Mononuclear cell (primary cell): ENCODE data around the gene TTC23. TPM values are rescaled to one million over a fixed set of nuclear protein-coding genes. Genes with fewer than 3 reads are reported as not detected.

Experiments used
- H3K27me3 ChIP-seq: 2 replicates; pipeline ENCODE4 v1.6.0; 2011; ENCODE audit warnings: low read length, control low read depth; ENCODE audit not compliant: insufficient read depth
- H3K4me1 ChIP-seq: 2 replicates; pipeline ENCODE4 v1.5.1; 2011; ENCODE audit warnings: mild to moderate bottlenecking, low read length, control low read depth; ENCODE audit not compliant: insufficient read depth
- H3K4me3 ChIP-seq: 2 replicates; pipeline ENCODE4 v1.5.1; 2011; ENCODE audit warnings: mild to moderate bottlenecking, low read length, moderate library complexity
- H3K9me3 ChIP-seq: 2 replicates; pipeline ENCODE4 v1.5.1; 2011; ENCODE audit warnings: low read depth, mild to moderate bottlenecking, control low read depth, low read length
- total RNA-seq: library from RNA; depleted of rRNA; stranded (reverse); fragments of >200 nt; gene quantifications from one replicate; pipeline ENCODE4 v1.2.3, GENCODE V29; 2012

TTC23 gene
- total RNA-seq, 1 donor, result 0.10 TPM

DNA sequence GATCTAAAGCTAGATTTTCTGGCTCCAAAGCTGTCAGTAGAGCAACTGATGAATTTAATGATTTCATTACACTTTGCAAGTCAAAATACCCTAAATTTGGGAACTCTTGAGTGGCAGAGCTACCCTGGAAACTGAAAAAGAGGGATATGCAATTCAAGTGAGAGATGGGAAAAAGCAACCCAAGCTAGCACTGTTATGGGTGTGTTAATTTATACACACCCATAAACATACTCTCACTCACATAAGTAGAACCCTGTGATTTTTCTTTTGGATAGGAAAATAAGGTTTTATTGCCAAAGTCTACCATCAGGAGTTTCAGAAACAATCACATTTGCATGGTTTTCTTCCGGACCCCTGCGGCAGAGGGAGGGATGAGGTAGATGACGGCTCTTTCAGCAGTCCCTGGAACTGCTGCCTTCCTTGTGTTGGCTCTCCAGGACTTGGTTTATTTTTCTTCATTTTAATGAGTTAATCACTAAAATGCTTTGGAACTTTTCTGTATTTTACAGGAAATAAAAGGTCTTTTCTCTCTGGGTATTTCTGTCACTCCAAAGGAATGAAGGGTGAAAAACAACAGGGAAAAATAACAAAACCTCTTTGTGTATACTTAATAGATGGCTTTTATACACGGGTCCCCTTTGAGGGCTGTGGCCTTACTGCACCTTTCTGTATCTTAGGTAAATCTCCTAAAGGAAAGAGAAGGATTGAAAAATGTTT is 63.8 kb downstream of the TTC23 start:
- H3K27me3 ChIP-seq, result no peaks in the 10 kb centered on the region
- H3K4me3 ChIP-seq, result no peak overlapping the region
- H3K9me3 ChIP-seq, result no peaks in the 10 kb centered on the region
- no peaks in the 10 kb centered on the region for H3K4me1 ChIP-seq

DNA sequence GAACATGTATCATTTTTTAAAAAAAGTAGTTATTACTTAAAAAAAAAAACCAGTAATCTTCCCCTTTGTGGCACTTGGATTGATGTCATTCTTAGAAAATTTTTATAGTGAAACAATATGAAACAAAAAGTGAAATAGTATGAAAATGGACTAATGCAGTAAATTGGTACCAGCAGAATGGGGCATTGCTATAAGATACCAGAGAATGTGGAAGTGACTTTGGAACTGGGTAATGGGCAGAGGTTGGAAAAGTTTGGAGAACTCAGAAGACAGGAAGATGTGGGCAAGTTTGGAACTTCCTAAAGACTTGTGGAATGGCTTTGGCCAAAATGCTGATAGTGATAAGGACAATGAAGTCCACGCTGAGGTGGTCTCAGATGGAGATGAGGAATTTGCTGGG is 66.6 kb downstream of the TTC23 start:
- no peaks in the 10 kb centered on the region for H3K27me3 ChIP-seq
- no peaks in the 10 kb centered on the region for H3K9me3 ChIP-seq
- no peaks in the 10 kb centered on the region for H3K4me1 ChIP-seq
- H3K4me3 ChIP-seq, result no peak overlapping the region

DNA sequence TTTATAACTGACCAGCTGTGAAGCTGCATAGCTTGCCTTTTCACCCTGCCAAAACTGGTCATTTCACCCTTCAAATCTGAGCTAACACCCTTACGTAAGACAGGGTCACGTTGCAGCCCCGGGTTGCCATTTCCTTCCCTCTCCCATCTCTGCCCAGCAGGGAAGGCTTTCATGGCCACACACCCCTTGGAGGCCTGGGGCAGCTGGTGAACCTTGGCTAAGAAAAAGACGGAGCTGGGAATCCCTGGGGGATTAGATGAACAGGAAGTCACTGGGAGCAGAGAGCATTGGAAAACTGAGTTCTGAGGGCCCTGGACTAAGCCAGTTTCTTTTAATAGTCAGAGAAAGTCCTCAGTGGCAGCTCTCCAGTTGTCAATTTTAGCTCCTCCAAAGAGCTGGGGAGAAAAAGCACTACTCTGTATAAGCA is 67.8 kb downstream of the TTC23 start:
- H3K4me3 ChIP-seq, result no peak overlapping the region
- H3K9me3 ChIP-seq, result no peaks in the 10 kb centered on the region
- no peaks in the 10 kb centered on the region for H3K4me1 ChIP-seq
- H3K27me3 ChIP-seq, result no peaks in the 10 kb centered on the region

DNA sequence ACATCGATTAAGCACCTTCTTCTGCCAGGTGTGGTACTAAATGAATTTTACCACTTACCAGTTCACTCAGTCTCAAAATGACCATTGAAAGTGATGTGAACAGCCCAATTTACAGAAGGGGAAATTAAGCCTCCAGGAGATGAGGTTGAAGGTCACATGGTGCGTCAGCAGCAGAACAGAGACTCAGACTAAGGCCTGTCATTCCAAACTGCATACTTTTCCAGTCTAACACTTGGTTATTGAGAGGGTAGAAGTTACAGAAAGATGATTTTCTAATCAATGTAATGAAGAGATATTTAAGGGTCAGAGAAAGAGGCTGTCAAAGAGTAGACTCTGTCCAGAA is 68.4 kb downstream of the TTC23 start:
- Histone ChIP-seq H3K4me1 (no peaks in the 10 kb centered on the region), H3K4me3 (no peak overlapping the region), H3K9me3 (no peaks in the 10 kb centered on the region), H3K27me3 (no peaks in the 10 kb centered on the region)

DNA sequence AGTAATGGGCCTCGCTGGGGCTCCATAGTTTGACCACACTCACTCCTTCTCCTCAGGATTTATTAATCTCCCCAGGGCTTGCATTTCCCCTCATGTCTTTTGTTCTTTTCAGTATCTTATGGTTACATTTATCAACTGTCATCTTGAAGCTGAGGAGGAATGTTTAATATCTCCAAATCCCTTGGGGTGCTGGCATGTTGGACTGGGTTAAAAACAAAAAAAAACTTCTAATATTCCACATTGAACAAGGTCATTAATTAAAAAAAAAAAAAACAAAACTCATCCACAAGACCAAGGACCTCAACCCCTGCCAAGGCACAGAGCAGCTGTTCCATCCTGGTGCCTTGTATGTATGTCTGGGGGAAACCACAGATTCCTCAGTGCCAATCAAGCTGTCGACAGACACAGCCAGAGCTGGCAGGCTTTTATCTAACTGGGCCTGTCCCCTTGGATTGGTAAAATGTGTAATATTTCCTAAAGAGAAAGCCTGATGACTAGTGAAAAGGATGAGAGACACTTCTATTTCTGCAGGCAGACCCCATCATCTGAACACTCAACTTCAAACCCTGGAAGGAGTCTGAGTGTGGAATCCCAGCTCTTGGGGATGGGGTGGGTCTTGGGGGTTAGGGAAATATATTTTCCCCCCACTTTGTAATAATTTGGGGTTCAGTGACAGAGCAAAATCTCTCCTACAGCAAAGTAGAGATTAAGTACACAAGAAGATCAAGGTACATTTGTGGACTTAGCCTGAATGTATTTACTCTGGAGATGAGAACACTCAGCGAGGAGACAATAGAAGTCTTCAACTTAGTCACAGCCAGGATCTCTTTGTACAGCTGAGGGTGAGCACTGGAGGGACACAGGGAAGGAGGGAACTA is 69.1 kb downstream of the TTC23 start:
- no peak overlapping the region for H3K4me3 ChIP-seq
- no peaks in the 10 kb centered on the region for H3K4me1 ChIP-seq
- no peaks in the 10 kb centered on the region for H3K9me3 ChIP-seq
- no peaks in the 10 kb centered on the region for H3K27me3 ChIP-seq

DNA sequence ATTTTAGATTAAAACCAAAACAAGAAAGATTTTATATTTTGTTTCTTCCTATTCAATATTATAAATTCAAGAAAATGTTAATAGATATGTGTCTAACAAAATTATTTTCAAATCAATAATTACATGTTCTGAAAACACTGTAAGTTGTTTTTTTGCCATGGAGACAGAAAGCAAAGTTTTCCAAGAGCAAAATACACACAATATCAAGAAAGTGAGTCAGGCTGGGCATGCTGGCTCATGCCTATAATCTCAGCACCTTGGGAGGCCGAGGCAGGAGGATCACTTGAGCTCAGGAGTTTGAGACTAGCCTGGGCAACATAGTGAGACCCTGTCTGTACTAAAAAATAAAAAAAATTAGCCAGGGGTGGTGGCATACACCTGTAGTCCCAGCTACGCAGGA is 71.7 kb downstream of the TTC23 start:
- H3K4me3 ChIP-seq, result no peak overlapping the region
- H3K4me1 ChIP-seq, result no peaks in the 10 kb centered on the region
- no peaks in the 10 kb centered on the region for H3K9me3 ChIP-seq
- no peaks in the 10 kb centered on the region for H3K27me3 ChIP-seq

DNA sequence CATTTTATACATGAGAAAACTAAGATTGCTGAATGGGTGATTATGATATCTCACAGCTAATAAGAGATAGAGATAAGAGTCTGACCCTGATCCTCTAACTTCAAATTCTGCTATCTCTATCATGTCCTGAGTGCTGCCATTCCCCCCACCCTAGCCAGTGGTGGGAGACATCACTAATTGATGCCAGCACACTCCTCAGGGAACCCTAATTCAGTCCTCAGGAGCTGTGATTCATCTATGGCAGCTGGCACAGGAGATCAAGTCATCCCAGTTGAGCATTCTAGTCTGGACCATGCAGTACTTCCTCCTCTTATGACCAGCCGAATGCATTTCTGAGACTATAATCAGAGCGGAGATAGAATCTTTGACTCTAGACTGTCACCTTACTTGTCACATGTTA is 72.6 kb downstream of the TTC23 start:
- Histone ChIP-seq H3K4me1 (no peaks in the 10 kb centered on the region), H3K9me3 (no peaks in the 10 kb centered on the region), H3K4me3 (no peak overlapping the region), H3K27me3 (no peaks in the 10 kb centered on the region)

GRCh38 chr15:99174567-99175395 is 74.6 kb downstream of the TTC23 start:
- H3K9me3 ChIP-seq, result no peaks in the 10 kb centered on the region
- H3K4me3 ChIP-seq, result no peak overlapping the region
- H3K4me1 ChIP-seq, result no peaks in the 10 kb centered on the region
- H3K27me3 ChIP-seq, result no peaks in the 10 kb centered on the region

DNA sequence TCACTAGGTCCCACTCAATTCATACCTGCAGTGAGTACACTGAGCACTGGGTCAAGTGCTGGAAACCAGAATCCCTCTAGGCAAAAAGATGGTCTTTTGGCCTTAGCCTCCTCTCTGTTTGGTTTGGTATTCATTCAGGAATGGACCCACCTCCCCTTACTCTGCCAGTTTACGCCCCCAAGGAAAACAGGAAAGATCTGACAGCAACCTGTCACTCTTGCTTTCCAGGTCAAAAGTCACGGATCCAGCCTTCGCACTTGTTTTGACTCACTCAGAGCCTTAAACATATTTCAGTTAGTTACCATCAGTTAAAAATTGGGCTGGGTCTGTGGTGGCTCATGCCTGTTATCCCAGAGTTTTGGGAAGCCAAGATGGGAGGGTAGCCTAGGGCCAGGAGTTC is 76.4 kb downstream of the TTC23 start:
- Histone ChIP-seq H3K9me3 (no peaks in the 10 kb centered on the region), H3K4me1 (no peaks in the 10 kb centered on the region), H3K4me3 (no peak overlapping the region), H3K27me3 (no peaks in the 10 kb centered on the region)

GRCh38 chr15:99172171-99172570 is 77.2 kb downstream of the TTC23 start:
- Histone ChIP-seq H3K9me3 (no peaks in the 10 kb centered on the region), H3K4me3 (no peak overlapping the region), H3K4me1 (no peaks in the 10 kb centered on the region), H3K27me3 (no peaks in the 10 kb centered on the region)

DNA sequence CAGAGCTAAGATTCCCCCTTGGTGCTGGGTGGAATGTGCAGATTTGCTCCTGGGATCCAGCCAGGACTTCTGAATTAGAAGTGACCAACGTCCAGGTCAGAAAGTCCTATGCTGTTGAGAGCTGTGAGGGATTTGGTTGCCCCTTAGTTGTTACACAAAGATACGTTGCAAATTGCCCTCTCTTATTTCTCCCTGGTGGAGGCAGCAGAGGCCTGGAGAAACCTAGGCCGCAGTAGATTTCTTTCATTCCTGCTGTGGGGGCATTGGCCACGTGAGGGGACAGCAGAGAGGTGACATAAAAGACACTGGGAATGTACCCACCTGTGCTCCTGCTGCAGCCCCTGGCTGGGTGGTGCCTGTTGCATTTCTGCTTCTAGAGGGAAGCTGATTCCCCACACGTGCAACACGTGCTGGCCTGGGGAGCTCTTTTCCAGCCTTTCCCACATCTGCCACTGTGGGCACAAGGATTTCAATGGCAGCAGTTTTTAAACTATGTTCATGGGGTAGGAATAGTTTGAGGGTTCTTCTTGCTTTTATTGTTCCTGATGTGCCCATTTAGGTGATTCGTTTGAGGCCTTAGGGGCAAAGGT is 78.8 kb downstream of the TTC23 start:
- no peaks in the 10 kb centered on the region for H3K9me3 ChIP-seq

GRCh38 chr15:99169769-99170311 is 79.5 kb downstream of the TTC23 start:
- H3K27me3 ChIP-seq, result no peaks in the 10 kb centered on the region
- no peaks in the 10 kb centered on the region for H3K9me3 ChIP-seq
- no peak overlapping the region for H3K4me3 ChIP-seq
- H3K4me1 ChIP-seq, result no peaks in the 10 kb centered on the region

More for the DNA sequence above, 78.8 kb downstream of the TTC23 start:
- H3K4me1 ChIP-seq, result no peaks in the 10 kb centered on the region
- H3K27me3 ChIP-seq, result no peaks in the 10 kb centered on the region
- no peak overlapping the region for H3K4me3 ChIP-seq

- H3K27me3 ChIP-seq, result no peaks in the 10 kb centered on the region
- H3K4me1 ChIP-seq, result no peaks in the 10 kb centered on the region
- H3K9me3 ChIP-seq, result no peaks in the 10 kb centered on the region
- no peak overlapping the region for H3K4me3 ChIP-seq
Observed at GRCh38 chr15:99168601-99169580, 80.5 kb downstream of the TTC23 start.

GRCh38 chr15:99167640-99168039 is 81.7 kb downstream of the TTC23 start:
- Histone ChIP-seq H3K4me3 (no peak overlapping the region), H3K27me3 (no peaks in the 10 kb centered on the region), H3K4me1 (no peaks in the 10 kb centered on the region), H3K9me3 (no peaks in the 10 kb centered on the region)
